ENCODE data around the gene PDE1C.

DNA sequence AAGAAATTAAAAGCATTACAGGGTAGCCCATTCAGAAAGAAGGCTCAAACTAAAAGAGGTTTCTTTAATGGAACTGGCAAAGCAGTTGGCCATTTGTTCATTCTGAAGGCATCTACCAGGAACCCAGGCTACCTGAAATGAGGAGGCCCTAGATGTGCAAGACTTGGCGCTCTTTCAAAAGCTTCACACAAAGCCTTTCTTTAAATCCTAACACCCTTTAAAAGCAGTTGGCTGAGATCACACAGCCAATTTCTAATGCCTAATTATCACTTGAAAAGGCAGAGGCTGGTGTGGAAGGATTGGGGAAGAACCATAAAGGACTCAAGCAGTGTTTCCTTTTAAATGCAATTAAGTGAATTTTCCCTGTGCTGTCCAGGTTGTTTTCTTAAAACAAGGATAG, 360.0 kb downstream of the PDE1C start:
- no peak for TF ChIP-seq EZH2 (IDR thresholded peaks at IDR 0.05; ENCODE audit: insufficient read depth, poor library complexity, severe bottlenecking)
- no peak for TF ChIP-seq EZH2phosphoT487 (IDR thresholded peaks at IDR 0.05; ENCODE audit: insufficient read depth, low read depth)

Measured in GM23248 (cell line).